K562 (cell line): ENCODE measurements around the gene TESK1. TPM values are rescaled to one million over a fixed set of nuclear protein-coding genes. Genes with fewer than 3 reads are reported as not detected.

Experiments used
- CREB3L1 ChIP-seq: fragments of 450-650 bp; IDR thresholded peaks from 2 replicates; pipeline ENCODE4 v1.6.1; 2014; ENCODE audit warnings: low read depth, mild to moderate bottlenecking, moderate library complexity, borderline replicate concordance
- CSDE1 ChIP-seq, 2 experiments: fragments of 450-650 bp; IDR thresholded peaks; 2 replicates each; pipeline ENCODE4 v1.6.1; 2016; ENCODE audit warnings: mild to moderate bottlenecking in 1 of 2
- ELF1 ChIP-seq: fragments of 200-800 bp; sonication (Bioruptor generic); IDR thresholded peaks from 2 replicates; pipeline ENCODE4 v1.6.1; 2016; ENCODE audit warnings: missing genetic modification characterization, missing compliant biosample characterization
- GMEB1 ChIP-seq: fragments of 250-450 bp; sonication (Bioruptor Pico); IDR thresholded peaks from 2 replicates; pipeline ENCODE4 v1.4.0; 2020; ENCODE audit warnings: mild to moderate bottlenecking
- HCFC1 ChIP-seq: IDR thresholded peaks from 2 replicates; pipeline ENCODE4 v1.6.1; 2012; ENCODE audit warnings: low read depth, low read length, improper control_type of control experiment
- IFI16 ChIP-seq: fragments of 250-450 bp; sonication (Bioruptor Pico); IDR thresholded peaks from 2 replicates; pipeline ENCODE4 v2.1.2; 2022; ENCODE audit warnings: mild to moderate bottlenecking, inconsistent platforms
- KLF1 ChIP-seq: fragments of 450-650 bp; IDR thresholded peaks from 2 replicates; pipeline ENCODE4 v1.6.1; 2016; ENCODE audit warnings: missing genetic modification characterization, missing compliant biosample characterization
- POLR2AphosphoS5 ChIP-seq: IDR thresholded peaks from 2 replicates; pipeline ENCODE4 v1.6.1; 2011; ENCODE audit warnings: mild to moderate bottlenecking, low read depth, low read length, moderate library complexity; ENCODE audit not compliant: control insufficient read depth, insufficient read depth
- SMARCA4 ChIP-seq: fragments of 450-650 bp; IDR thresholded peaks from 2 replicates; pipeline ENCODE4 v1.6.1; 2016
- ZBTB40 ChIP-seq, 2 experiments: fragments of 450-650 bp in 1 of 2; sonication (generic) in 1 of 2; formaldehyde crosslinking in 1 of 2; IDR thresholded peaks; 2 replicates each; pipeline versions ENCODE4 v1.7.1 to v1.9.0; 2016 to 2022; ENCODE audit warnings: inconsistent platforms in 1 of 2, mild to moderate bottlenecking in 1 of 2, missing genetic modification reagents in 1 of 2
- polyA plus RNA-seq, 8 experiments: library from polyadenylated mRNA; depleted of rRNA in 4 of 8; stranded (reverse) in 5 of 8; unstranded in 3 of 8; fragments of >200 nt; fragmentation: Nextera tagmentation in 2 of 8; fragmentation: Illumina TruSeq in 1 of 8; extraction: Ambion mirVana in 2 of 8; extraction: Trizol in 1 of 8; gene quantifications; 2 replicates each; pipeline versions ENCODE4 v1.2.1 to v1.2.3, GENCODE V29; 2011 to 2014; ENCODE audit warnings: inconsistent platforms in 1 of 8, missing spikeins in 1 of 8
- total RNA-seq, 7 experiments: library from RNA; depleted of rRNA in 6 of 7; stranded (reverse); fragments of >200 nt in 6 of 7; fragmentation: Illumina TruSeq in 2 of 7; extraction: Trizol in 2 of 7; gene quantifications; 2 replicates each; pipeline versions ENCODE4 v1.2.1 to v1.2.3, GENCODE V29; 2011 to 2021; ENCODE audit warnings: low replicate concordance in 1 of 7

Gene TESK1
- total and polyA plus RNA-seq, 9 of the 15 experiments (the other 6 are each of a cell fraction or from before 2014, with no cell fraction given) = 0.07 to 10.4 (median 4.1) TPM

- TF ChIP-seq POLR2AphosphoS5 (peak; percentile 63), IFI16 (CRISPR knock-in tag) (no peak), CREB3L1 (peak; percentile 97), CSDE1 (IDR thresholded peaks at IDR 0.05) (peak in 1 of 2 experiments; percentile 74; a peak in 2 of 4 replicates), ZBTB40 (IDR thresholded peaks at IDR 0.05) (peak; percentile 84), ZBTB40 (CRISPR knock-in tag; IDR thresholded peaks at IDR 0.05) (no peak), ELF1 (tag) (no peak; the same call in 1 of the 2 replicates), HCFC1 (peak; percentile 22; the same call in 1 of the 2 replicates), KLF1 (tag) (peak; percentile 56; the same call in 1 of the 2 replicates), GMEB1 (CRISPR knock-in tag) (peak; percentile 93), SMARCA4 (peak; percentile 28; the same call in 1 of the 2 replicates)
- TF ChIP-seq, all 486 proteins: peak for 139
Observed at GRCh38 chr9:35657546-35658136, 52.6 kb downstream of the TESK1 start, which contains the start of gene RMRP (continued).
